Measurements from ENCODE around the gene CCDC61. TPM values are rescaled to one million over a fixed set of nuclear protein-coding genes. Genes with fewer than 3 reads are reported as not detected.

CCDC61 gene
- total RNA-seq, 1 donor from 2014 or later, result 36.3 TPM

DNA sequence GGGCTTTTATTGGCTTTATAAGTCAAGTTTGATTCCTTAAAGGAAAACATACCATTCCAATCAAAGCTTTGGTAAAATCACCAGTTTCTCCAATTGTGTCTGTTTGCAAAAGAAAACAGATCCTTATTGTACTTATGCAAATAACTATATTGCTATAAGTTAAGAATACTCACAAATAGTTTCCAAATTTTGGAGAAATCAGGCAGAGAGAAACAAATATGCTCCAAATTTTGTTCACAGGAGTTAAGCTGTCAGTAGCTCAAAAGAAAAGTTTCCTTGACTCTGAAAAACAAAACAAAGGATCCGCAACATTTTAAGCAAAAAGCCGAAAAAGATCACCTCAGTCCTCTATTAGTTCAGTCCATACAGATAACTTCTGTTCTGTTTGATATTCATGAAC lies 64.7 kb downstream of the CCDC61 start:
- Histone ChIP-seq H3K4me1 (no peaks in the 10 kb centered on the region), H3K27ac (no peak overlapping the region), H3K36me3 (no peaks in the 10 kb centered on the region), H3K27me3 (no peaks in the 10 kb centered on the region), H3K9me3 (no peaks in the 10 kb centered on the region), H3K4me3 (no peak overlapping the region)
- DNase-seq (ENCODE audit: extremely low spot score in 2 of 2), result no peak
- TF ChIP-seq POLR2AphosphoS5 (IDR thresholded peaks at IDR 0.05; ENCODE audit: insufficient read depth in 1 of 2, low read depth in 1 of 2) (no peak), POLR2A (IDR thresholded peaks at IDR 0.05) (no peak)
- TF ChIP-seq, protein P1, sequence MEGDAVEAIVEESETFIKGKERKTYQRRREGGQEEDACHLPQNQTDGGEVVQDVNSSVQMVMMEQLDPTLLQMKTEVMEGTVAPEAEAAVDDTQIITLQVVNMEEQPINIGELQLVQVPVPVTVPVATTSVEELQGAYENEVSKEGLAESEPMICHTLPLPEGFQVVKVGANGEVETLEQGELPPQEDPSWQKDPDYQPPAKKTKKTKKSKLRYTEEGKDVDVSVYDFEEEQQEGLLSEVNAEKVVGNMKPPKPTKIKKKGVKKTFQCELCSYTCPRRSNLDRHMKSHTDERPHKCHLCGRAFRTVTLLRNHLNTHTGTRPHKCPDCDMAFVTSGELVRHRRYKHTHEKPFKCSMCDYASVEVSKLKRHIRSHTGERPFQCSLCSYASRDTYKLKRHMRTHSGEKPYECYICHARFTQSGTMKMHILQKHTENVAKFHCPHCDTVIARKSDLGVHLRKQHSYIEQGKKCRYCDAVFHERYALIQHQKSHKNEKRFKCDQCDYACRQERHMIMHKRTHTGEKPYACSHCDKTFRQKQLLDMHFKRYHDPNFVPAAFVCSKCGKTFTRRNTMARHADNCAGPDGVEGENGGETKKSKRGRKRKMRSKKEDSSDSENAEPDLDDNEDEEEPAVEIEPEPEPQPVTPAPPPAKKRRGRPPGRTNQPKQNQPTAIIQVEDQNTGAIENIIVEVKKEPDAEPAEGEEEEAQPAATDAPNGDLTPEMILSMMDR (IDR thresholded peaks at IDR 0.05), result no peak
- intact Hi-C loops (cut with DNase I), result no loop called here

DNA sequence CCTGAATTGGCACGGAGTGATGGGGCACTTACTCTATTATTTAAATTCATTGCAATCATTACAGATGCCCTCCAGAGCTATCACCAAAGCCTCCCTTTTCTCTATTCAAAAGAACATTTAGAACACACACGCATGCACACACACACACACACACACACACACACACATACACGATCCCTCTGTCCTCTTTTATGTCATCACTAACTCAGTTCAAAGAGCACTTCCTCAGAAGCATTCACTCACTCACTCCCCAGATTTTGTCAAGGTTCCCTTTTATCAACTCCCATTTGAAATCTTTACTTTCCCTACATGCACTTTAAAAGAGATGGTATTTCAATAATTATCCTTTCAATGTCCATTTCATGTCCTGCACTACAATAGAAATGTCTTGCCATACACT lies 67.9 kb downstream of the CCDC61 start:
- intact Hi-C loops (cut with DNase I), result no loop called here
- H3K4me3 ChIP-seq, result no peak overlapping the region
- H3K4me1 ChIP-seq, result no peaks in the 10 kb centered on the region
- no peaks in the 10 kb centered on the region for H3K9me3 ChIP-seq
- no peak for DNase-seq (ENCODE audit: extremely low spot score in 2 of 2)
- H3K36me3 ChIP-seq, result no peaks in the 10 kb centered on the region
- no peaks in the 10 kb centered on the region for H3K27me3 ChIP-seq
- no peak for TF ChIP-seq POLR2AphosphoS5 (IDR thresholded peaks at IDR 0.05; ENCODE audit: insufficient read depth in 1 of 2, low read depth in 1 of 2)
- TF ChIP-seq, protein P1 (IDR thresholded peaks at IDR 0.05), result no peak
- TF ChIP-seq POLR2A (IDR thresholded peaks at IDR 0.05), result no peak
- H3K27ac ChIP-seq, result no peak overlapping the region

DNA sequence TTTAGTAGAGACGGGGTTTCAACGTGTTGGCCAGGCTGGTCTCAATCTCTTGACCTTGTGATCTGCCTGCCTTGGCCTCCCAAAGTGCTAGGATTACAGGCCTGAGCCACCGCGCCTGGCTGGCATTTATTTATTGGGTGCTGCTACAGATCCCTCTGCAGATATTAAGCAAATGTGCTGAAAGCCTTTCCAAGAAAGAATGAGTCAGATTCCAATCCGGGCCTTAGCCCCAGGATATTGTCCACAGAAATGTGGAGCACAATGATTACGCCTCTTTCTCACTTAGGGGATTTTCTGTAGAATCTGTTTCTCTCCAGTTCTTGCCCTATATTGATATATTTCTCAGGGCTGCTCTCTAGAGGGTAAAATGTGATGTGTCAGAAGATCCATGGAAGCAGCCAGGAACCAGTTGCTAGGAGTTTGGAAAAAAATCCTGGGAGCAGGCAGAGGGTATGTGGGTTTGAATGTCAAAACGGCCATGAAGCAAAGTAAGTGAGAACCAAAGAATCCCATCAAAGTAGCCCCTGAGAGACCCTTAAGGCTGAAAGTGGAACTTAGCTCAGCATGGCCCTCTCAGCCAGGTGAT lies 70.3 kb downstream of the CCDC61 start:
- intact Hi-C loops (cut with DNase I), result no loop called here
- no peak for DNase-seq (ENCODE audit: extremely low spot score in 2 of 2)
- H3K4me1 ChIP-seq, result no peaks in the 10 kb centered on the region
- H3K9me3 ChIP-seq, result no peaks in the 10 kb centered on the region
- no peak overlapping the region for H3K4me3 ChIP-seq
- H3K27me3 ChIP-seq, result no peaks in the 10 kb centered on the region
- TF ChIP-seq POLR2AphosphoS5 (IDR thresholded peaks at IDR 0.05; ENCODE audit: insufficient read depth in 1 of 2, low read depth in 1 of 2) (no peak), POLR2A (IDR thresholded peaks at IDR 0.05) (no peak)
- TF ChIP-seq, protein P1 (IDR thresholded peaks at IDR 0.05), result no peak
- H3K36me3 ChIP-seq, result no peaks in the 10 kb centered on the region
- no peak overlapping the region for H3K27ac ChIP-seq

DNA sequence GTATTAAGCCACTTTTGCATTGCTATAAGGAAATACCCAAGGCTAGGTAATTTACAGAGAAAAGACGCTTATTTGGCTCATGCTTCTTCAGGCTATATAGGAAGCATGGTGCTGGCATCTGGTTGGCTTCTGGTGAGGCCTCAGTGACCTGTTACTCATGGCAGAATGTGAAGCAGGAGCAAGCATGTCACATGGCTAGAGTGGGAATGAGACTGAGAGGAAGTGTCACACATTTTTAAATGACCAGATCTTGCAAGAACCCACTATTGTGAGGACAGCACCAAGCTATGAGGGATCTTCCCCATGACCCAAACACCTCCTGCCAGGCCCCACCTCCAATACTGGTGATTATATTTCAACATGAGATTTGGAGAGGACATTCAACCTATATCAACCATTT lies 71.2 kb downstream of the CCDC61 start:
- intact Hi-C loops (cut with DNase I), result no loop called here
- no peak for TF ChIP-seq POLR2A (IDR thresholded peaks at IDR 0.05)
- TF ChIP-seq, protein P1 (IDR thresholded peaks at IDR 0.05), result no peak
- no peak for TF ChIP-seq POLR2AphosphoS5 (IDR thresholded peaks at IDR 0.05; ENCODE audit: insufficient read depth in 1 of 2, low read depth in 1 of 2)

DNA sequence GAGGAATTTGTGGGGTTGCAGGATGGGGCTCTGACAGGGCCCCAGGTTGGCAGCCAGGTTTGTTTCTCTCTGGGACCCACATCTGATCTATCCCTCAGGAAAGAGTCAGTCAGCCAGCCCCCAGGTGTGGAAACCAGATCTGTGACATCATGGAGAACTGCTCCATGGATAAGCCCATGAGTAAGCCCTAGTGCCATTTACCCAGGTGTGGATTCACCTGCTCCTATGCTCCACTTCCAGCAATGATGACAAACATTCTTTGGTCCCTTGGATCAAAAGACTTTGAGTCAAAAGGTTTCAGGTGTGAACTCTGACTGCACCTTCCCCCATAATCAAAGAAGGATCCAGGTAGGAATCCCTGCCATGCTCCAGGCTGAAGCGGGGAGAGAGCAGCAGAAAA lies 72.4 kb downstream of the CCDC61 start:
- H3K4me1 ChIP-seq, result no peaks in the 10 kb centered on the region
- H3K4me3 ChIP-seq, result no peak overlapping the region
- no peak for DNase-seq (ENCODE audit: extremely low spot score in 2 of 2)
- no peaks in the 10 kb centered on the region for H3K27me3 ChIP-seq
- H3K9me3 ChIP-seq, result no peaks in the 10 kb centered on the region
- H3K36me3 ChIP-seq, result no peaks in the 10 kb centered on the region
- intact Hi-C loops (cut with DNase I), result no loop called here
- no peak overlapping the region for H3K27ac ChIP-seq
- TF ChIP-seq, protein P1 (IDR thresholded peaks at IDR 0.05), result no peak
- TF ChIP-seq POLR2A (IDR thresholded peaks at IDR 0.05), result no peak
- TF ChIP-seq POLR2AphosphoS5 (IDR thresholded peaks at IDR 0.05; ENCODE audit: insufficient read depth in 1 of 2, low read depth in 1 of 2), result no peak

More for the DNA sequence above, 71.2 kb downstream of the CCDC61 start:
- no peak overlapping the region for H3K27ac ChIP-seq
- DNase-seq (ENCODE audit: extremely low spot score in 2 of 2), result no peak
- no peaks in the 10 kb centered on the region for H3K4me1 ChIP-seq
- no peaks in the 10 kb centered on the region for H3K36me3 ChIP-seq
- H3K9me3 ChIP-seq, result no peaks in the 10 kb centered on the region
- no peaks in the 10 kb centered on the region for H3K27me3 ChIP-seq
- H3K4me3 ChIP-seq, result no peak overlapping the region
